OCI-LY7 (cell line): ENCODE data around the gene TTC7B. TPM values are rescaled to one million over a fixed set of nuclear protein-coding genes. Genes with fewer than 3 reads are reported as not detected.

Experiments used
- BruUV-seq: library from RNA; stranded (reverse); fragments of 400-500 nt; replicated peaks from 2 replicates; lab custom pipeline; 2021; lab: Mats Ljungman, UMichigan
- CTCF ChIA-PET: fragments of 300-600 bp; sonication (Branson Sonifier 250); formaldehyde crosslinking; loops from one replicate; lab custom pipeline; 2022; ENCODE audit warnings: antibody characterized with exemption; ENCODE audit not compliant: unreplicated experiment; lab: Charles Lee
- POLR2A ChIA-PET: fragments of 300-600 bp; sonication (Branson Sonifier 250); formaldehyde crosslinking; loops from one replicate; lab custom pipeline; 2022; ENCODE audit warnings: antibody characterized with exemption; lab: Charles Lee
- DNase-seq: peaks from one replicate; pipeline ENCODE4 v3.0.0-alpha.2; 2015; ENCODE audit warnings: low spot score
- H2AFZ ChIP-seq: fragments of 200-600 bp; sonication (generic), shearing (Covaris generic); 2 replicates; pipeline ENCODE4 v1.6.1; 2014; ENCODE audit warnings: mild to moderate bottlenecking, antibody characterized with exemption, low read length, moderate library complexity
- H3K27ac ChIP-seq: fragments of 200-600 bp; sonication (generic); 2 replicates; pipeline ENCODE4 v1.5.1; 2014; ENCODE audit warnings: mixed run types, low read depth, mild to moderate bottlenecking, moderate library complexity, low read length, inconsistent platforms; ENCODE audit not compliant: poor library complexity, severe bottlenecking
- H3K36me3 ChIP-seq: fragments of 200-600 bp; sonication (generic); 2 replicates; pipeline ENCODE4 v1.6.1; 2014; ENCODE audit warnings: mild to moderate bottlenecking, antibody characterized with exemption, low read length, moderate library complexity, mixed read lengths; ENCODE audit not compliant: insufficient read depth
- H3K4me1 ChIP-seq: fragments of 200-600 bp; sonication (generic); 2 replicates; pipeline ENCODE4 v1.5.1; 2014; ENCODE audit warnings: mild to moderate bottlenecking, low read length; ENCODE audit not compliant: insufficient read depth, poor library complexity, severe bottlenecking
- H3K4me2 ChIP-seq: fragments of 200-600 bp; sonication (generic); 2 replicates; pipeline ENCODE4 v1.6.1; 2014; ENCODE audit warnings: mild to moderate bottlenecking, low read length
- H3K4me3 ChIP-seq: fragments of 200-600 bp; sonication (generic); 2 replicates; pipeline ENCODE4 v1.5.1; 2014; ENCODE audit warnings: mild to moderate bottlenecking, low read depth, low read length; ENCODE audit not compliant: poor library complexity, severe bottlenecking
- H3K79me2 ChIP-seq: fragments of 200-600 bp; sonication (generic); 2 replicates; pipeline ENCODE4 v1.6.1; 2016; ENCODE audit warnings: low read depth, mild to moderate bottlenecking, low read length, moderate library complexity, mixed read lengths; ENCODE audit not compliant: insufficient read depth
- H3K9me2 ChIP-seq: fragments of 200-600 bp; sonication (generic); 2 replicates; pipeline ENCODE4 v1.6.1; 2016; ENCODE audit warnings: mild to moderate bottlenecking, low read length, mixed read lengths; ENCODE audit not compliant: insufficient read depth
- H3K9me3 ChIP-seq: fragments of 200-600 bp; sonication (generic); 2 replicates; pipeline ENCODE4 v1.6.1; 2014; ENCODE audit warnings: mild to moderate bottlenecking, mixed run types, low read length, mixed read lengths
- H4K20me1 ChIP-seq: fragments of 200-600 bp; sonication (generic); 2 replicates; pipeline ENCODE4 v1.6.1; 2014; ENCODE audit warnings: mild to moderate bottlenecking, antibody characterized with exemption, low read length, moderate library complexity, mixed read lengths; ENCODE audit not compliant: insufficient read depth
- EZH2phosphoT487 ChIP-seq: fragments of 200-600 bp; sonication (generic); IDR thresholded peaks from 2 replicates; pipeline ENCODE4 v1.6.1; 2018; ENCODE audit warnings: low read depth, borderline replicate concordance, mild to moderate bottlenecking, mixed run types, antibody characterized with exemption, low read length, moderate library complexity, mixed read lengths
- intact Hi-C: fragments of 100-400 bp; cut with micrococcal nuclease; formaldehyde crosslinking; loops from one replicate; pipeline ENCODE4 v1.10.0; 2022; ENCODE audit not compliant: unreplicated experiment
- total RNA-seq, 2 experiments: library from RNA; depleted of rRNA in 1 of 2; stranded (reverse); fragments of >200 nt in 1 of 2; shearing (Covaris generic) in 1 of 2; gene quantifications; 2 replicates each; pipeline ENCODE4 v1.2.3, GENCODE V29; 2014 to 2022
- TF ChIP-seq, protein P1 (sequence below): fragments of 200-600 bp; sonication (generic); conservative IDR thresholded peaks from 2 replicates; pipeline ENCODE4 v1.5.1; 2014; ENCODE audit warnings: mild to moderate bottlenecking, antibody characterized with exemption, low read length, moderate library complexity, mixed read lengths

The TTC7B gene
- total RNA-seq, 2 experiments from 2014 or later: 0.19 to 0.51 TPM

DNA sequence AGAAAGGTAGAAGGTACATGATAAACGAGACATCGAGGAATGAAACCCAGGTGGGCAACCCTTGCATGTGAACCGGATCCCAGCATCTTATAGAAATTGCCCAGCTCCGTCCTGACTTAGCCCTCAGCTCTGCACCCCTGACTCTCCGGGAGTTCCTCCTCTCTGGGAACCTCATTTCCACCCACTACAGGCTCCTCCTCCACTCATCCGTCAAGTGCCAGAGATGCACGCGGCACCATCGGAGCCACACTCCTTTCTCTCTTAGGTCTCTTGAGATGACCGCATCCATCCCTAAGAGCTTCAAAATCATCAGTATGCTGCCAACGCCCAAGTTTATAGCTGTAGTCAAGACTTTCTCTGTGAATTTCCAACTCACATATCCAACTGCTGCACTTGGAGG, 84.7 kb downstream of the TTC7B start:
- H3K27ac ChIP-seq: no peak overlapping the region
- no peak overlapping the region for H2AFZ ChIP-seq
- POLR2A ChIA-PET: interaction anchor here (0.6 kb wide), 2 partner anchors 87 to 1096 kb away, joined by 3 read pairs; no protein-coding TSS in a partner anchor
- no TSS peak for BruUV-seq
- no peaks in the 10 kb centered on the region for H3K9me2 ChIP-seq
- CTCF ChIA-PET: no interaction called here
- no peaks in the 10 kb centered on the region for H4K20me1 ChIP-seq
- TF ChIP-seq, protein P1, sequence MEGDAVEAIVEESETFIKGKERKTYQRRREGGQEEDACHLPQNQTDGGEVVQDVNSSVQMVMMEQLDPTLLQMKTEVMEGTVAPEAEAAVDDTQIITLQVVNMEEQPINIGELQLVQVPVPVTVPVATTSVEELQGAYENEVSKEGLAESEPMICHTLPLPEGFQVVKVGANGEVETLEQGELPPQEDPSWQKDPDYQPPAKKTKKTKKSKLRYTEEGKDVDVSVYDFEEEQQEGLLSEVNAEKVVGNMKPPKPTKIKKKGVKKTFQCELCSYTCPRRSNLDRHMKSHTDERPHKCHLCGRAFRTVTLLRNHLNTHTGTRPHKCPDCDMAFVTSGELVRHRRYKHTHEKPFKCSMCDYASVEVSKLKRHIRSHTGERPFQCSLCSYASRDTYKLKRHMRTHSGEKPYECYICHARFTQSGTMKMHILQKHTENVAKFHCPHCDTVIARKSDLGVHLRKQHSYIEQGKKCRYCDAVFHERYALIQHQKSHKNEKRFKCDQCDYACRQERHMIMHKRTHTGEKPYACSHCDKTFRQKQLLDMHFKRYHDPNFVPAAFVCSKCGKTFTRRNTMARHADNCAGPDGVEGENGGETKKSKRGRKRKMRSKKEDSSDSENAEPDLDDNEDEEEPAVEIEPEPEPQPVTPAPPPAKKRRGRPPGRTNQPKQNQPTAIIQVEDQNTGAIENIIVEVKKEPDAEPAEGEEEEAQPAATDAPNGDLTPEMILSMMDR: no peak
- no peak for TF ChIP-seq EZH2phosphoT487
- H3K9me3 ChIP-seq: no peaks in the 10 kb centered on the region
- H3K4me1 ChIP-seq: no peaks in the 10 kb centered on the region
- DNase-seq: no peak
- no peak overlapping the region for H3K4me3 ChIP-seq
- intact Hi-C loops: no loop called here
- H3K36me3 ChIP-seq: no peaks in the 10 kb centered on the region
- no peaks in the 10 kb centered on the region for H3K79me2 ChIP-seq
- no peak overlapping the region for H3K4me2 ChIP-seq

DNA sequence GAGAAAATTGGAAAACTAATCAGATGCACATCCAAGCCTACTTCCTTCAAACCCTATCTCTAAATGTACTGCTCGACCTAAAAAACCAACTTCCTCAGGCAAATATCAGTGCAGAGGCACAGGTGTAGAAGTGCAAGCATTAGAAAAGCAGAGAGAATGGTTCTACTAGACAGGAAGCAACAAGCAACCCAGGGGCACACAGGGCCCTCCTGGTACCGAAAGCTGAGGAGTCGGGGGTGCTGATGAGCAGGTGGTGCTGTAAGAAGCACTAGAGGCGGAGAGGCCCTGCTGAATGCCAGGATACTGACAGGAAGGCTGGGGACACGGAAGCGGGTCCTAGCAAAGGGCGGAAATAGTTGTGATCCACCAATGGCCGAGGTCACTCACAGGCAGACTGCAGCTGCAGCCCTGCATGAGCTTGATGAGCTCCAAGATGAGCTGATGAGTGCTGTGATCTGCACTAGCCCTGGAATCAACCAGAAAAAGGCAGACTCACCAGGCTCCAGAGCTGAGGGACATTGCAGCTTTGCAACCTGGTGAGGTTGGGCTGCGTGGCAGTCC, 85.9 kb downstream of the TTC7B start:
- Histone ChIP-seq H3K4me2 (no peak overlapping the region), H2AFZ (no peak overlapping the region), H4K20me1 (no peaks in the 10 kb centered on the region), H3K9me3 (no peaks in the 10 kb centered on the region), H3K27ac (no peak overlapping the region), H3K4me1 (no peaks in the 10 kb centered on the region), H3K79me2 (no peaks in the 10 kb centered on the region), H3K36me3 (no peaks in the 10 kb centered on the region), H3K4me3 (no peak overlapping the region), H3K9me2 (no peaks in the 10 kb centered on the region)
- POLR2A ChIA-PET: no interaction called here
- no peak for DNase-seq
- CTCF ChIA-PET: no interaction called here
- no peak for TF ChIP-seq EZH2phosphoT487
- TF ChIP-seq, protein P1: no peak
- no TSS peak for BruUV-seq
- intact Hi-C loops: no loop called here

DNA sequence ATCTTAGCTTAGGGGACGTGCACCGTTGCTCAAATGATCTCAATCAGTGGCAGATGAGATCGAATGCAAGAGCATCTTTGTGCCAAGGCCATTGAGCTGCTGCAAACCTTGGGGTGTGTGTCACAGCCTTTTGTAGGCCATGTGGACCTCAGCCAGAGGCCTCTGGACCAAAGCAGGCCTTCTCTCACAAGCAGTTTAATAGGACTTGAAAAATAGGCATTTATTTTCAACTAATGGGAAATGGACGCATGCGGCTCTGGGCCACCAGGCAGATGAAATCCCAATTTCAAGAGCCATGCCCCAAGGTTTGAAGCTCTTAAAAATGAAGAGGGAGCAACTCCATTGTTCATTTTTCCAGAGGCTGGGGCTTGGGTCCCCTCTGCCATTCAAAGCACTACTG, 87.3 kb downstream of the TTC7B start:
- no peak overlapping the region for H3K4me3 ChIP-seq
- no TSS peak for BruUV-seq
- H2AFZ ChIP-seq: no peak overlapping the region
- H3K27ac ChIP-seq: no peak overlapping the region
- H3K79me2 ChIP-seq: no peaks in the 10 kb centered on the region
- no peaks in the 10 kb centered on the region for H3K36me3 ChIP-seq
- H3K9me2 ChIP-seq: no peaks in the 10 kb centered on the region
- intact Hi-C loops: no loop called here
- no peak overlapping the region for H3K4me2 ChIP-seq
- ChIA-PET CTCF (no interaction called here), POLR2A (no interaction called here)
- no peak for DNase-seq
- H4K20me1 ChIP-seq: no peaks in the 10 kb centered on the region
- TF ChIP-seq, protein P1: no peak
- no peak for TF ChIP-seq EZH2phosphoT487
- no peaks in the 10 kb centered on the region for H3K4me1 ChIP-seq
- H3K9me3 ChIP-seq: no peaks in the 10 kb centered on the region
